ENCODE measurements around the gene FZD7.

Gene FZD7

DNA sequence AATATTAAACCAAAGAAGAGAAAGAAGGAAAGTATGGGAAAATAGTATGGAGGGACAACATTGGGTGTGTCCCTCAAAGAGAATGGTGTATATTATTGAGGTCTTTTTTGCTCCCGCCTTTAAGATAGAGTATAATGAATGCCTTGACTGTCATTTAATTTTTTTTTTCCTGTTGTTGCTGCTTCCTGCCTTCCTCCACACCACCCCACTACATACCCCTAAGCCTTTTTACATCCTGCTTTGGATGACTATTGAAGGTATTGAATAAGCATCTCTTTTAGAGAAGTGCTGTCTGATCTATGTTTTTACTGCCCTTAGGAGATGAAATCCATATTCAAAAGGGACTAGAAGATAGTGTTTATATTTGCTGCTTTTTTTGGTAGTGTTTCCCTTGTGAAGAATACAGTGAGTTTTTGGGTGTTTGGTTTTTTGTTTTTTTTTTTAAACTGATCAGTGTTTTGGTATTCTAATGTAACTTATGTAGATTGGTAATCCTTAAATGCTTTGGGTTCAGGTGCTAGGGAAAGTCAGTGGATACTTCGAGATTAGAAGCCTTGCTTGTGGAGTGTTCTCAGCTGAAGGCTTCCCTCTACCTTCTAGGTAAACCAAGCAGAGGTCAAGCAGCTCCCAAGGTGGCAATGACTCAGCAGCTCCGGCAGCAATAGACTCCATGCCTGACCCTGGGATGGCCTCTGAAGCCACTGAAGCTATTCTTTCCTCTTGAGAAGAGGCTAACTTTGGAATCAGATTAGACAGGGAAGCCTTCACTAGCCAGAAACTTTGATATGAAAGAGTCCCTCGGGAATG is 5.0 kb downstream of the FZD7 start:
- DNase-seq (ENCODE audit: low read depth): no peak

GRCh38 chr2:202039278-202040078 is 5.8 kb downstream of the FZD7 start:
- no peak for DNase-seq (ENCODE audit: low read depth)

GRCh38 chr2:202040079-202040844 is 6.6 kb downstream of the FZD7 start:
- DNase-seq (ENCODE audit: low read depth): no peak

DNA sequence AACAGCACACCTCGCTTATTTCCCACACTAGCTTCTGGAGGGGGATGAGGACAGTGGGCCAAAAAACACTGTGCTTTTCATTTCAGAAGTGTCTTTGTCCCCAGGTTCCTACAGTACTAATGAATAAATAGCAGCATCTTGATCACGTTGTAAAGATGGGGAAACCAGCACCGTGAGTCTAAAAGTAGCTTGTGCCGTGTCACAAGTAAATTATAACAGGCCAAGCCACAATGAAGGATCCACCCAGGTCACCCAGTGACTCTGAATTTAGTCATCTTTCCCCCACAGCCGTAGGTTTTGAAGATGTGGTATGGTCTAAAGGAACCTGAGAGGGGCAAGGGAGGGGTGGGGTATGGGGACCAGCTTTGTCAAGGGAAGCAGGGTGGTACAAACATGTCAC is 8.8 kb downstream of the FZD7 start:
- DNase-seq (ENCODE audit: low read depth): no peak

- DNase-seq (ENCODE audit: low read depth): no peak
These were observed 9.8 kb downstream of the FZD7 start for GRCh38 chr2:202043475-202043874.

GRCh38 chr2:202044777-202045176 is 11.1 kb downstream of the FZD7 start:
- no peak for DNase-seq (ENCODE audit: low read depth)

DNA sequence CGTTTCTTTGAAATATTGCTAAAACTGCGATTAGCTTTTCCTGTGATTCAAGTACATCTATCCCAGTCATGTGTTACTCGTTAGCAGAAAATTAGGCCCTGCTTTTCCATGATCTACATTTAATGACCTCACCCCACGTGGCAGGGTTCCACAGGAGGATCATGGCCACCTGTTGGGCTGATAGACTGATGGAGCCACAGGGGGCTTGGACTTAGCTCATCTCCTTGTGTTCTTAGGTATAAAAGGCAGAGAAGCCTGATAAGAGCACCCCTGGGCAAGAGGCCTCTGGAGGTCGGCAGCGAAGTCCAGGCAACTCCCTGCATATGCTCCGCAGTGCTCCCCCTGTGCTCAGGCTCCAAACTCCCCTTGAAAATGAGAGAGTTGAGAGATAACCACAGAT is 12.9 kb downstream of the FZD7 start:
- no peak for DNase-seq (ENCODE audit: low read depth)

DNA sequence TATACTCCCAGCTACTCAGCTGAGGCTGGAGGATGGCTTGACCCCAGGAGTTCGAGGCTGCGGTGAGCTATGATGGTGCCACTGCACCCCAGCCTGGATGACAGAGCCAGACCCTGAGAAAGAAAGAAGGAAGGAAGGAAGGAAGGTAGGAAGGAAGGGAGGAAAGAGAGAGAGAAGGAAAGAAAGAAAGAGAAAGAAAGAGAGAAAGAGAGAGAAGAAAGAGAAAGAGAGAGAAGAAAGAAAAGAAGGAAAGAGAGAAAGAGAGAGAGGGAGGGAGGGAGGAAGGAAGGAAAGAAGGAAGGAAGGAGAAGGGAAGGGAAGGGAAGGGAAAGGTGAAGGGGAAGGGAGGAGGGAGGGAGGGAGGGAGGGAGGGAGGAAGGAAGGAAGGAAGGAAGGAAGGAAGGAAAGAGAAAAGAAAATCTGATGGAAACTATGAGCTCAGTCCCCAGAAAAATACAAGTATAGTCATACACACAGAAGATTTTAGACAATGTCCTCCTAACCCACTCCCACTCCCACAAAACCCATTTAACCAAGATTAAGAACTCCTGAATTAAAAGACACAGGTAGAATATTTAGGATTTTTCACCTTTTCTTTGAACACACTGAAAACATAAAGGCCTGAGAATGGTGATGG is 15.6 kb downstream of the FZD7 start:
- DNase-seq (ENCODE audit: low read depth): no peak

DNA sequence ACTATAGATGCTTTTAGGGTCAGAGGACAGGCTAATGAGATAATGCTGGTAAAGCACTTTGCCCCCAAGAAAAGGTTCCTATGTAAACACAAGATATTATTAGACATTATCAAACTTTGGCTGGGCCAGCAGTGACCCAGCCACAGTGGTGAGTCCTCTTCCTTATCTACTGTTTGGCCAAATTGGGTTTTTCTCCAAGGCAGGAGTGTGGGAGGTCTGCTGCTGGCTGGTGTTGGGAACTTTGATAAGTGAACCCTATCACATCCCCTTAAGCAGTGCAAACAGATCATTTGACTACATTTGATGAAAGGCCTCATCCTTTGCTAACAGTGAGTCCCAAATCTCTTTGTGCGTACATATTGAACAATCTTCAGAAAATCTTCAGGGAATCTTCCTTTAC is 16.2 kb downstream of the FZD7 start:
- no peak for DNase-seq (ENCODE audit: low read depth)

DNA sequence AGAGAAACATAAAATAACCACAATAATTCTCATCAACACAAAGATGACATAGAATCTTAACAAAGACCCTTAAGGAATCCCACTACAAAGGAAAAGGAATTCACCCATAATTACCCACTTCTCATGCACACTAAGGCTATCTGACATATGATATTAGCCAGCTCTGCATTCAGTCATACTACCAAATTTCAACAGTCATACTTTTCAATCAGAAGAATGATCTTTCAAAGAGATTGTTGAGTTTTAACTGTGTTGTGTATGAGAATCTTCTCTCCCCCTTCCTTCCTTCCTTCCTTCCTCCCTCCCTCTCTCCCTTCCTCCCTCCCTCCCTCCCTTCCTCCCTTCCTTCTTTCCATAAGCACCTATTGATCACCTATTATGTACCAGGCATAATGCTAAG is 17.0 kb downstream of the FZD7 start:
- DNase-seq (ENCODE audit: low read depth): no peak

- no peak for DNase-seq (ENCODE audit: low read depth)
These were observed 18.0 kb downstream of the FZD7 start for GRCh38 chr2:202051499-202052161.

DNA sequence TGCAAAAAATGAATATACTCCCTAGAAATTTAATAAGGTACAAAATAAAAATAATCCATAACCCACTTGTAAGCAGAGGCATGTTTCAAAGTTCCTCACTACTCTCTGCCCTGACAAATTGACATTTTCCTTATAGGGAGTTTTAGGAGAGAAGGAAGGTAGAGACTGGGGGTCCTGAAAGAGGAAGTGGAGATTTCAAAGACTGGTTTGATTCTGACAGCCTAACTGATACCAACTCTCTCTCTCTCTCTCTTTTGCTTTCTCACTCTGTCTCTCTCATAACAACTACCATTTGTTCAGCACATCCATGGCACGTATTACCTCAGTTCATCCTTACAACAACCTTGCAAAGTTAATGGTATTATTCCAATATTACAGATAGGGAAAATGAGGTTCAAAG is 18.6 kb downstream of the FZD7 start:
- no peak for DNase-seq (ENCODE audit: low read depth)

DNA sequence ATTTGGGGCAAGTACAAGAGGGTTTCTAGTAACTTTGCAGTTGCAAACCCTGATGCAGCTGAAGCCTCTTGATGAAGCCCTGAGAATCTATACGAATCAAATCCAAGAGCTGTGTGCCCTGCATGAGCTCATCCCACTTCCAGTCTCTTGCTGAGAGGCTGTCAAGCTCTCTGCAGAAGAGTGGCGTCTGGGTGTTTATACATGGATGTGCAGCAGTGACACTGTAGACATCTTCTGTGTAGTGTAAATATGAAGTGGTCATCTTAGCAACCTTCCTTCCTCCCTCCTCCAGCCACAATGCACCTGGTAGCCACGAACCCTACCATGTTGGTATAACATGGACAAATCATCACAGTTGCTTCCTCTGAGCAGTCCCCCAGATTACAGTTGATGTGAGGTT is 21.0 kb downstream of the FZD7 start:
- no peak for DNase-seq (ENCODE audit: low read depth)

- no peak for DNase-seq (ENCODE audit: low read depth)
These were observed 23.0 kb downstream of the FZD7 start for GRCh38 chr2:202056611-202057010.

- DNase-seq (ENCODE audit: low read depth): no peak
These were observed 26.6 kb downstream of the FZD7 start for GRCh38 chr2:202060218-202060617.

DNA sequence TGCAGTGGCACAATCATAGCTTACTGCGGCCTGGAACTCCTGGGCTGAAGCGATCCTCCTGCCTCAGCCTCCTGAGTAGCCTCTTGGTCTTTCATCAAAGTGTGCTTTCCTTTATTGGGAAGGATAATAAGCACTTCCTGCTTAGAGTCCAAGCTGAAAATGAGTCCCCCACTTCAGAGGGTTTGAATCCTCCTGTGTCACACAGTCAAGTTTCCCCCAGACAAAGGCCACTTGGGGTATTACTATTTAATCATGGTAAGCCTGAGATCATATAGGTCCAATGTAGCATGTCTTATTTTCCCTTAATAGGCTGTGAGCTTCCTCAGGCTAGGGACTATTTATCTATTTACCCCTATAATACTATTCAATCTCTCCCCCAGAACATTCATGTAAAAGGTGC is 28.0 kb downstream of the FZD7 start:
- DNase-seq (ENCODE audit: low read depth): no peak

DNA sequence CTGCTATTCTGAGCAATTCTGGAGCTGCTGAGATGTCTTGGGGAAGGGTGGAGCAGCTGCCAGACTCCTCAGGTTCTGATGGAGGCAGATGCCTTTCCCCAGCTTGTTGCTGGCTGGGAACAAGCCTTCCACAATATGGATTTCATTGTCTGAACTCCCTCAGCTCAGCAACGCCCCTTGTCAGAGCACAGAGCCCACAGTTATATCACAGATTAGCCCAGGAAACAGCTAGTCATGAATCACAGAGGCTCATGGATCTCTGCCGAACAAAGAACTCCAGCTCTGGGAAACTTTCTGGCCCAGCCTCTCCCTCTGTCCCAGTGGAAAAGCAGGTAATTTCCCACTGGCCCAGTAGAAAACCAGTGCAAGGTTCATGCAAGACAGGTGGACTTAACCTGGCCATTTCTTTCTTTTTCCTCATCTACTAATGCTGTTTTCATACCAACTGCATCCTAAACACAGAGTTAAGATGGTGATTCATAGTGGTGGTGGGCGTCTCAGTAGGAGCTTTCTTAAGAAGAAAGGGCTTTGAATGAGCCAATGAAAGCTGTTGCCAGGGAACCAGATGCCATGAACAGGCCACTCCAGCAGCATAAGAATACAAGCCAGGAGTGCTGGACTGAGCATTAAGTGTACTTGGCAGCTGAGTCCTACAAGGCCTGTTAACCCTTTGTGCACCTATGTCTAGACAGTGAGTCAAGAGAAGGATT is 30.7 kb downstream of the FZD7 start:
- no peak for DNase-seq (ENCODE audit: low read depth)

GRCh38 chr2:202064881-202065230 is 31.2 kb downstream of the FZD7 start:
- no peak for DNase-seq (ENCODE audit: low read depth)

DNA sequence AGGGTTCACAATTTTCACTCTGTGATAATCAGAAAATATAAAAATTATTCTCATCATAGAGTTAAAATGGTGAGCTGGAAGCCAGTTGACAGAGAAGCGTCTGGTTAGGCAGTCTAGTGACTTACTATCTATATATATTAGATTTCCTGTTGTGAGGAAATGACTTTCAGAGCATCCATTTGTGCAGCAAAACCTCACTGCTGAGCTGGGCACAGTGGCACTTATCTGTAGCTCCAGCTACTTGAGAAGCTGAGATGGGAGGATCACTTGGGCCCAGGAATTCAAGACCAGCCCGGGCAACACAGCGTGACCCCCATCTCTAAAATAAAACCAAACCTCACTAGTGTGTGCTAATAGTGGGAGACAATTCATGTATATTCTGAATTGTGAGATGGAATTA is 32.2 kb downstream of the FZD7 start:
- DNase-seq (ENCODE audit: low read depth): no peak

DNA sequence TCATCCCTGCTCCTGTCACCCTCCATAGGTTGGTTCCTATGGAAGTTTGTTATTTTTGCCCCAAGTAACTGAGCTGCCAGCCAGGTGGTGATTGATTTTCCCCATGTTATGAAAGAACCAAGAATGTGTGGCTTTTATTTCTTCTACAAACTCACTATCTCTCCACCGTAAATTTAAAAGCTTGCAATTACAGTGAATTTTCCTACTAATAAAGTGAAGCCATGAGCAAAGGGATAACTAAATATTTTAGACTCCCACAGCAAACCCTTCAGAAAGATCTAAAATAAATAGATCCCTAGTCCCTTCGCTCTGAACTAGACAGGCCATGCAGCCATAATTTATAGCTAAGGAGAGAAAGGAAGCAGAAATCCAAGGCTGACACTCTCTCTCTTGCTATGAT is 33.2 kb downstream of the FZD7 start:
- no peak for DNase-seq (ENCODE audit: low read depth)

DNA sequence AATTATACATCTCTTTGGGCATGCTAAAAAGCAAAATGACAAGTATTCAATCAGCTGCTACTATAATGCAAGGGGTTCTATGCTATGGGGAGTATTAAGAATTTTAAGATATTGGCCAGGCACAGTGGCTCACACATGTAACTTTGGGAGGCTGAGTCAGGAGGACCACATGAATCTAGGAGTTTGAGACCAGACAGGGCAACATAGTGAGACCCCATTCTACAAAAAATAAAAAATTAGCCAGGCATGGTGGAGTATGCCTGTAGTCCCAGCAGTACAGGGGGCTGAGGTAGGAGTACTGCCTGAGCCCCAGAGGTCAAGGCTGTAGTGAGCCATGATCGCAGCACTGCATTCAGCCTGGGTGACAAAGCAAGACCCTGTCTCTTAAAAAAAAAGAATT is 33.9 kb downstream of the FZD7 start:
- DNase-seq (ENCODE audit: low read depth): no peak
